Measurements from ENCODE around the gene ARHGAP1.
"Not testable (repeated sequence)": the region's sequence is repeated elsewhere in the genome, so short reads cannot be mapped to it uniquely, and the experiment has no call there.

The ARHGAP1 gene

DNA sequence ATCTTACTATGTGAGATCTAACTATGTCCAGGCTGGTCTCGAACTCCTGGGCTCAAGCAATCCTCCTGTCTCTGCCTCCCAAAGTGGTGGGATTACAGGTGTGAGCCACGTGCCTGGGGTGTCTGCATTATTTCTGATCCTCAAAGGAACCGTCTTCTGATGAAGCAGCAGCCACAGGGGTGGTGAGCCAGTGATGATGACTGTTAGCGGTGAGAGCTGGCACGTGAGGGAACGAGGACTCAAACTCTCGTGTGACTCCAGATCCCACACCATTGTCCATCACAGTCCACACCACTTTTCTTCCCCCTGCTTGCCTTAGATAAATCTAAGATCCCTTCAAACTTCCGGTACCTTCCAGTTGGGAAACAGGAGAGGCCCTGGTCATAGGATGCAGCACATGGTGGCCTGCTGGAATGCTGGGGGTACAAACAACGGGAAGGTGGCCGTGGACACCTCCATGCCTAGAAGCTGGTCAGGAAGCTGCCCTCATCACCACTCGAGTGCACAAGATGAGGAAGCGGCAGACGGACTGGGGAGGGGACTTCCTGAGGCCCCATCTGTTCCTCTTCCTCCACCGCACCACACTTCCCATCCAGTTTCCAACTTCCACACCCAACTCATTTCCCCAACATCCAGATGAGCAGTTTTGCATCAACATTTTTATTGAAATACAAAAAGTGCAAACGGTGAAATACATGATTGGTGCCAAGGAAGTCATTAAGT, 23.8 kb downstream of the ARHGAP1 start:
- Histone ChIP-seq H3K36me3 (ENCODE audit: control insufficient read depth, low read depth, low read length) (peaks cover 10% of the 10 kb centered on the region), H3K4me1 (ENCODE audit: control insufficient read depth, low read depth, low read length) (peaks cover 8% of the 10 kb centered on the region), H3K9me3 (ENCODE audit: control insufficient read depth, low read depth, low read length) (no peaks in the 10 kb centered on the region), H3K27ac (ENCODE audit: low read length) (no peak overlapping the region), H3K27me3 (ENCODE audit: control insufficient read depth, insufficient read depth, low read length) (no peaks in the 10 kb centered on the region), H3K9ac (ENCODE audit: low read length) (no peak overlapping the region), H3K4me3 (ENCODE audit: low read length) (no peak overlapping the region)

GRCh38 chr11:46675949-46676348, 24.5 kb downstream of the ARHGAP1 start:
- H3K27ac ChIP-seq (ENCODE audit: low read length) = no peak overlapping the region
- no peak overlapping the region for H3K4me3 ChIP-seq (ENCODE audit: low read length)
- no peaks in the 10 kb centered on the region for H3K9me3 ChIP-seq (ENCODE audit: control insufficient read depth, low read depth, low read length)
- peaks cover 8% of the 10 kb centered on the region for H3K4me1 ChIP-seq (ENCODE audit: control insufficient read depth, low read depth, low read length)
- peaks cover 15% of the 10 kb centered on the region for H3K36me3 ChIP-seq (ENCODE audit: control insufficient read depth, low read depth, low read length)
- no peaks in the 10 kb centered on the region for H3K27me3 ChIP-seq (ENCODE audit: control insufficient read depth, insufficient read depth, low read length)
- no peak overlapping the region for H3K9ac ChIP-seq (ENCODE audit: low read length)

- H3K4me1 ChIP-seq (ENCODE audit: control insufficient read depth, low read depth, low read length) = peaks cover 8% of the 10 kb centered on the region
Measured at GRCh38 chr11:46675288-46675851, 25.0 kb downstream of the ARHGAP1 start.

GRCh38 chr11:46674463-46675287, 25.7 kb downstream of the ARHGAP1 start:
- peaks cover 8% of the 10 kb centered on the region for H3K4me1 ChIP-seq (ENCODE audit: control insufficient read depth, low read depth, low read length)

More at GRCh38 chr11:46675288-46675851, 25.0 kb downstream of the ARHGAP1 start:
- Histone ChIP-seq H3K36me3 (ENCODE audit: control insufficient read depth, low read depth, low read length) (peaks cover 17% of the 10 kb centered on the region), H3K27ac (ENCODE audit: low read length) (no peak overlapping the region), H3K4me3 (ENCODE audit: low read length) (no peak overlapping the region), H3K9ac (ENCODE audit: low read length) (no peak overlapping the region), H3K27me3 (ENCODE audit: control insufficient read depth, insufficient read depth, low read length) (no peaks in the 10 kb centered on the region), H3K9me3 (ENCODE audit: control insufficient read depth, low read depth, low read length) (no peaks in the 10 kb centered on the region)

DNA sequence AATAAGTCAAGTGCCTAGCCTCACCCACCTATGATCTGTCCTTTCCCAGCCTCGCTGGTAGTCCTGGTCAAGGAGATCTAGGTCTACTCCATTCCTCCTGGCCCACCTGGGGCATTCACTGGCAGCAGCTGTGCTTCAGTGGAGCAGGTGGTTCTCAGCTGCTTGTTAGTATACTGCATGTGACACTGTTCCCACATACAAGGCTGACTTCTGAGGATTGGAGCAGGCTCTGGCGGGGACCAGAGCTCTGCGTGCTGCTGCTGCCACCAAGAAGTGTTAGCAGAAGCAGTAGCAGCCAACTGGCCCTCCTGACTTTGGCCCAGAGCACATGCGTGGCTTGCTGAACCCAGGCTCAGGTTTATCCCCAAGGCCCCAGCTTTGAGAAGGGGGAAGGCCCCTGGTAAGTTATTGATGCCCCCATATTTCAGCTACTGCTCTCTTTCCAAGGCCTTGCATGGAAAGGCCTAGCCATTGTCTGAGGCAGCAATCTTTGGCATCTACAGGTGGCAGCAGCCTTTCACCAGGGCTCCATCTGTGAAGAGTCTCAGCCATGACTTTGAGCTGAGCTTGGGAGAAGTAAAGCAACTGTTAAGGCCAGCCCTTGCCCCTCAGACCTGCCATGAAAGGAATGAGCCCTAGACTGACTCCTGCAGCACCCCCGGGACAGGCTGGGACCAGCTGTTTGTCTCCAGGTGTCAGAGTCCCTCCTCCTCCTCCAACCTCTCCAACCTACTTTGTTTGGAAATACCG, 26.5 kb downstream of the ARHGAP1 start:
- Histone ChIP-seq H3K36me3 (ENCODE audit: control insufficient read depth, low read depth, low read length) (peaks cover 25% of the 10 kb centered on the region), H3K4me3 (ENCODE audit: low read length) (no peak overlapping the region), H3K27ac (ENCODE audit: low read length) (no peak overlapping the region), H3K9me3 (ENCODE audit: control insufficient read depth, low read depth, low read length) (no peaks in the 10 kb centered on the region), H3K27me3 (ENCODE audit: control insufficient read depth, insufficient read depth, low read length) (no peaks in the 10 kb centered on the region), H3K9ac (ENCODE audit: low read length) (no peak overlapping the region), H3K4me1 (ENCODE audit: control insufficient read depth, low read depth, low read length) (peaks cover 8% of the 10 kb centered on the region)

More at GRCh38 chr11:46674463-46675287, 25.7 kb downstream of the ARHGAP1 start:
- Histone ChIP-seq H3K9me3 (ENCODE audit: control insufficient read depth, low read depth, low read length) (no peaks in the 10 kb centered on the region), H3K4me3 (ENCODE audit: low read length) (no peak overlapping the region), H3K36me3 (ENCODE audit: control insufficient read depth, low read depth, low read length) (peaks cover 18% of the 10 kb centered on the region), H3K27me3 (ENCODE audit: control insufficient read depth, insufficient read depth, low read length) (no peaks in the 10 kb centered on the region), H3K9ac (ENCODE audit: low read length) (no peak overlapping the region), H3K27ac (ENCODE audit: low read length) (no peak overlapping the region)

GRCh38 chr11:46672381-46672839, 28.0 kb downstream of the ARHGAP1 start:
- no peaks in the 10 kb centered on the region for H3K27me3 ChIP-seq (ENCODE audit: control insufficient read depth, insufficient read depth, low read length)
- no peak overlapping the region for H3K4me3 ChIP-seq (ENCODE audit: low read length)
- no peak overlapping the region for H3K9ac ChIP-seq (ENCODE audit: low read length)
- peaks cover 40% of the 10 kb centered on the region for H3K36me3 ChIP-seq (ENCODE audit: control insufficient read depth, low read depth, low read length)
- no peaks in the 10 kb centered on the region for H3K9me3 ChIP-seq (ENCODE audit: control insufficient read depth, low read depth, low read length)
- no peak overlapping the region for H3K27ac ChIP-seq (ENCODE audit: low read length)
- peaks cover 8% of the 10 kb centered on the region for H3K4me1 ChIP-seq (ENCODE audit: control insufficient read depth, low read depth, low read length)

GRCh38 chr11:46671958-46672315, 28.5 kb downstream of the ARHGAP1 start:
- H3K27me3 ChIP-seq (ENCODE audit: control insufficient read depth, insufficient read depth, low read length) = no peaks in the 10 kb centered on the region
- H3K9ac ChIP-seq (ENCODE audit: low read length) = no peak overlapping the region
- no peak overlapping the region for H3K4me3 ChIP-seq (ENCODE audit: low read length)
- peaks cover 44% of the 10 kb centered on the region for H3K36me3 ChIP-seq (ENCODE audit: control insufficient read depth, low read depth, low read length)
- peaks cover 8% of the 10 kb centered on the region for H3K4me1 ChIP-seq (ENCODE audit: control insufficient read depth, low read depth, low read length)
- no peak overlapping the region for H3K27ac ChIP-seq (ENCODE audit: low read length)
- H3K9me3 ChIP-seq (ENCODE audit: control insufficient read depth, low read depth, low read length) = no peaks in the 10 kb centered on the region

DNA sequence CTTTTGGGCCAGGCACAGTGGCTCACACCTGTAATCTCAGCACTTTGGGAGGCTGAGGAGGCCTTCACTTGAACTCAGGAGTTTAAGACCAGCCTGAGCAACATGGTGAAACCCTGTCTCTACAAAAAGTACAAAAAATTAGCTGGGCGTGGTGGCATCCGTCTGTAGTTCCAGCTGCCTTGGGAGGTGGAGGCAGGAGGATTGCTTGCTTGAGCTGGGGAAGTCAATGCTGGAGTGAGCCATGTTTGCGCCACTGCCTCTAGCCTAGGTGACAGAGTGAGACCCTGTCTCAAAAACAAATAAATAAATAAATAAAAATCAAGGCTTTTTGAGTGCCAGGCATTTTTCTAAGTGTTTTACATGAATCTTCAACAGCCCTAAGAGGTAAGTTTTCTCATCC, 29.9 kb downstream of the ARHGAP1 start:
- not testable (repeated sequence) for H3K4me1 ChIP-seq (ENCODE audit: control insufficient read depth, low read depth, low read length); H3K27ac ChIP-seq (ENCODE audit: low read length); H3K4me3 ChIP-seq (ENCODE audit: low read length); H3K9ac ChIP-seq (ENCODE audit: low read length); H3K27me3 ChIP-seq (ENCODE audit: control insufficient read depth, insufficient read depth, low read length); H3K9me3 ChIP-seq (ENCODE audit: control insufficient read depth, low read depth, low read length)
- H3K36me3 ChIP-seq (ENCODE audit: control insufficient read depth, low read depth, low read length) = peaks cover 49% of the 10 kb centered on the region

GRCh38 chr11:46669711-46670139, 30.7 kb downstream of the ARHGAP1 start:
- H3K27ac ChIP-seq (ENCODE audit: low read length) = no peak overlapping the region

DNA sequence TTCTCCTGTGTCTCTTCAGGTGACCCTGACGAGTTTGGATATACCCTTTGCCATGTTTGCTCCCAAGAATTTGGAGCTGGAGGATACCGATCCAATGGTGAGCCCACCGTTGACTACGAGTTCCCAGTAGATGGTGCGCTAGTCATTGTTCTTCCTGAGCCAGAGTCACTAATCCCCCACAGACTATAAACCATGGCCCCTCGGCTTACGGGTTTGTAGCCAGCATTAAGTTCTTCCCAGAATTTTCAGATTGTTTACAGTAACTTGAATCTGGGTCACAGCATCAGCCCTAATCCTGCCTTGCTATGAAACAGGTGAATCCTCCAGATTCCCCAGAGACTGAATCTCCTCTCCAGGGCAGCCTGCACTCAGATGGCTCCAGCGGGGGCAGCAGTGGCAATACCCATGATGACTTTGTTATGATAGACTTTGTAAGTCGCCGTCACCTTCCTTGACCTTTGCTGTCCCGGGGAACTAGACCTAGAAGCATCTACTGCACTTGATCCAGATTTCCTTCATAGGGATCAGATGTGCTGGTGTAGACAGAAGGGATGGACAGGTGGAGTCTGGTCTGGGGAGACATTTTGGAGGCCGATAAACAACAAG, 31.8 kb downstream of the ARHGAP1 start:
- Histone ChIP-seq H3K4me1 (ENCODE audit: control insufficient read depth, low read depth, low read length) (no peaks in the 10 kb centered on the region), H3K4me3 (ENCODE audit: low read length) (no peak overlapping the region), H3K9ac (ENCODE audit: low read length) (no peak overlapping the region), H3K36me3 (ENCODE audit: control insufficient read depth, low read depth, low read length) (peaks cover 57% of the 10 kb centered on the region), H3K9me3 (ENCODE audit: control insufficient read depth, low read depth, low read length) (no peaks in the 10 kb centered on the region), H3K27ac (ENCODE audit: low read length) (no peak overlapping the region), H3K27me3 (ENCODE audit: control insufficient read depth, insufficient read depth, low read length) (no peaks in the 10 kb centered on the region)

More at GRCh38 chr11:46669711-46670139, 30.7 kb downstream of the ARHGAP1 start:
- Histone ChIP-seq H3K27me3 (ENCODE audit: control insufficient read depth, insufficient read depth, low read length) (no peaks in the 10 kb centered on the region), H3K9ac (ENCODE audit: low read length) (no peak overlapping the region), H3K4me3 (ENCODE audit: low read length) (no peak overlapping the region), H3K9me3 (ENCODE audit: control insufficient read depth, low read depth, low read length) (no peaks in the 10 kb centered on the region), H3K4me1 (ENCODE audit: control insufficient read depth, low read depth, low read length) (peaks cover 7% of the 10 kb centered on the region), H3K36me3 (ENCODE audit: control insufficient read depth, low read depth, low read length) (peaks cover 55% of the 10 kb centered on the region)

- Histone ChIP-seq H3K9me3 (ENCODE audit: control insufficient read depth, low read depth, low read length) (no peaks in the 10 kb centered on the region), H3K4me1 (ENCODE audit: control insufficient read depth, low read depth, low read length) (no peaks in the 10 kb centered on the region), H3K9ac (ENCODE audit: low read length) (no peak overlapping the region), H3K27ac (ENCODE audit: low read length) (no peak overlapping the region), H3K27me3 (ENCODE audit: control insufficient read depth, insufficient read depth, low read length) (no peaks in the 10 kb centered on the region), H3K36me3 (ENCODE audit: control insufficient read depth, low read depth, low read length) (peaks cover 64% of the 10 kb centered on the region), H3K4me3 (ENCODE audit: low read length) (no peak overlapping the region)
Measured at GRCh38 chr11:46667043-46667481, 33.4 kb downstream of the ARHGAP1 start.
